Measurements from ENCODE around the gene PAX9. TPM values are rescaled to one million over a fixed set of nuclear protein-coding genes. Genes with fewer than 3 reads are reported as not detected.

PAX9 gene
- total RNA-seq, 4 donors from 2014 or later = 0.26 to 0.98 (median 0.29) TPM; not detected in 1

DNA sequence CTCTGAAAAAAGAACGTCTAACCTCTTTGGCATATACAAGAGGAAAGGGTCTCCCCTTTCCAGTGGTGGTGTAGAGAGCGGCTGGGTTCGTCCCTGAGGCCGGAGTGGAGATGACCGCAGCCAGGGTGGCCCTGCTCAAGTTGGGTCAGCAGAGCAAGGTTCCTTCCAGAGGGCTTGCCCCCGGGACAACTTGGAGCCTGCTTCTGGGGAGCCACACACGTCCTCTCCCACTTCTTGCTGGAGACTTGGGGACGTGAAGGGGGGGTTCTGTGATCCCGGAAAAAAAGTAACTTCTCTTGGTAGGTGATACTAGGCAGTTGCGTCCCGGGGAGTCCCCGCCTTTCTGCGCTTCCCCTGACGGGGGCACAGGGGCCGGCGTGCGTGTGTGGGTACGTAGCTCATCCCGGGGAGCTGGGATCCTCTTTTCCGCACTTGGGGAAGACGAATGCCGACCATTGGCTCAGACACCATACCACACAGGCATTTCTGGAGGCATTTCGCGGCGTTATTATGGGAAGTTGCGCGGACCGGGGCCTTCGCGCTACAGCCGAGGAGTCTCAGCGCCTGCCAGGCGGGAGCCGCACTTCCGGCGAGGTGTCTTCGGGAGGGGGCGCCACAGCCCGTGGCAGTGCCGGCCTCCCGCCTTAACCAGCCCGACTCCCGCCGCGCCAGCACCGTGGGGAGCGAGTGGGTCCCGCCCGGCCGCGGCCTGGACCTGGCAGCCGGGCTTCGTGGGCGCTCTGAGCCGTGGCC, 14.8 kb upstream of the PAX9 start:
- Histone ChIP-seq H3K27ac (no peak overlapping the region), H3K4me3 (no peak overlapping the region), H3K36me3 (no peaks in the 10 kb centered on the region), H3K4me1 (peaks cover 0 to 9% of the 10 kb centered on the region in 2 donors), H3K27me3 (peaks cover 0 to 41% of the 10 kb centered on the region in 2 donors), H3K9me3 (no peaks in the 10 kb centered on the region)
- no peak for DNase-seq
- no peak for TF ChIP-seq POLR2A (IDR thresholded peaks at IDR 0.05)
- TF ChIP-seq, protein P1, sequence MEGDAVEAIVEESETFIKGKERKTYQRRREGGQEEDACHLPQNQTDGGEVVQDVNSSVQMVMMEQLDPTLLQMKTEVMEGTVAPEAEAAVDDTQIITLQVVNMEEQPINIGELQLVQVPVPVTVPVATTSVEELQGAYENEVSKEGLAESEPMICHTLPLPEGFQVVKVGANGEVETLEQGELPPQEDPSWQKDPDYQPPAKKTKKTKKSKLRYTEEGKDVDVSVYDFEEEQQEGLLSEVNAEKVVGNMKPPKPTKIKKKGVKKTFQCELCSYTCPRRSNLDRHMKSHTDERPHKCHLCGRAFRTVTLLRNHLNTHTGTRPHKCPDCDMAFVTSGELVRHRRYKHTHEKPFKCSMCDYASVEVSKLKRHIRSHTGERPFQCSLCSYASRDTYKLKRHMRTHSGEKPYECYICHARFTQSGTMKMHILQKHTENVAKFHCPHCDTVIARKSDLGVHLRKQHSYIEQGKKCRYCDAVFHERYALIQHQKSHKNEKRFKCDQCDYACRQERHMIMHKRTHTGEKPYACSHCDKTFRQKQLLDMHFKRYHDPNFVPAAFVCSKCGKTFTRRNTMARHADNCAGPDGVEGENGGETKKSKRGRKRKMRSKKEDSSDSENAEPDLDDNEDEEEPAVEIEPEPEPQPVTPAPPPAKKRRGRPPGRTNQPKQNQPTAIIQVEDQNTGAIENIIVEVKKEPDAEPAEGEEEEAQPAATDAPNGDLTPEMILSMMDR (IDR thresholded peaks at IDR 0.05) = no peak
- intact Hi-C loops (cut with DNase I; ENCODE audit: low total_unique reads) = no loop called here

DNA sequence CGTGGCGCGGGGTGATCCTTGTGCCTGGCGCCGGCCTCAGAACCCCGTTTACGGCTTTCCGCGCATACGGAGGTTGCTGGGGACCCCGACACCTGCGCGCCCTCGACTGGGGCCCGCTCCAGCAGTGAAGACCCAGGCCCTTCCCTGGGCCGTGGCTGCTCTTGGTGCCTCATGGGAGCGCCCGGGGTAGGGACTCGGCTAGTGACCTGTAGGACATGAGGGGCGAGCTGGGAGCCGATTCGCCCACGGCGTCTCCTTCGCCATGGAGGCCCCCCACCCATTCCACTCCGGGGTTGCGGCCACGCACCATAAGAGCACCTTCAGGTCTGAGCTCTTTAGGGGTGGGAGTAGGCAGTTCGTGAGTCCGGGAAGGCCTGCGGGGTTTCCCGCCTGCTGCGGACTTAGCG, 14.2 kb upstream of the PAX9 start:
- H3K36me3 ChIP-seq = no peaks in the 10 kb centered on the region
- no peaks in the 10 kb centered on the region for H3K9me3 ChIP-seq
- no peak for DNase-seq
- no peak overlapping the region for H3K4me3 ChIP-seq
- H3K27ac ChIP-seq = no peak overlapping the region
- H3K27me3 ChIP-seq = peaks cover 0 to 46% of the 10 kb centered on the region in 2 donors
- peaks cover 0 to 9% of the 10 kb centered on the region in 2 donors for H3K4me1 ChIP-seq
- TF ChIP-seq, protein P1 (IDR thresholded peaks at IDR 0.05) = no peak
- no peak for TF ChIP-seq POLR2A (IDR thresholded peaks at IDR 0.05)
- intact Hi-C loops (cut with DNase I; ENCODE audit: low total_unique reads) = no loop called here

DNA sequence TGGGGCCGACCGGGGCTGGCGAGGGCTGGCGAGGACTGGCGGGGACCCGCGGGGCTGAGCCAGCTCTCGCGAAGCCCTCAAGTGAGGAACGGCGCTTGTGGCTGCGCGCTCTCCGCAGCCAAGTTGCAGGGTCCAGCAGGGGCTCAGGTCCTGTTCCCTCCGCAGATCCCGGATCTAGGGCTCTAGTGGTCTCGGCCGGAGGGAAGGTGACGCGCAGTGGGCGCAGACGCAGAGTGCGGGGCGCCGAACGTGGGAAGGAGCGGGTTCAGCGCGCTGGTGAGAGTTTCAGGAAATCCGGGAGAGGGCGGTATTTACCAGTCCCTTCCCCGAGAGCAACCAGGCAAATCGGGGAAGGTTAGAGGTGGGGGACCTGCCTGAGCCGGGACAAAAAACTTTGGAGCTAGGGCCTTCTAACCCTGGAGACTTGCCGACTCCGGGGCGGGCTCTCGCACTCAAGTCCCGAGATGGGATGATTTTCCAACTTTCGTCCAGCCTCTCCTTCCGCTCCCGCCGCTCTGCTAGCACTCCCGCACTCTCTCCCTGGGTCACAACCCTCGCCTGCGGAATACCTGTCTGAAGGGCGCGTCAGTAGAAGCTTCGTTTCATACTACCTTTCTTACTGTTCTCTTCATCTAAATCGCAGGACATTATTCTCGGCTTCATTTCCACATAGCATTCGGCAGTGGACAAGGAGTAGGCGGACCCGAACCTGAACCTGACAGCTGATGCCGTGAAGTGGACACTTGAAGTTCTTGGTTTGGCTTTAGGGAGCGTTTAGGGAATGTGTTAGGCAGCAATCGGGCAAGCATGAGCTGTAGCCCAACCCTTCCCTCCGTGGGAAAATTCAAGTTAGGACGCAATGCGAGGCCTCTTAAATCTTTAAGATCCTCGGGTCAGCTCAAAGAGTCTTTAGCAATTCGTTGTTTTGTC, 13.6 kb upstream of the PAX9 start:
- H3K9me3 ChIP-seq = no peaks in the 10 kb centered on the region
- no peak overlapping the region for H3K27ac ChIP-seq
- H3K4me1 ChIP-seq = peaks cover 0 to 9% of the 10 kb centered on the region in 2 donors
- H3K27me3 ChIP-seq = peaks cover 0 to 46% of the 10 kb centered on the region in 2 donors
- no peaks in the 10 kb centered on the region for H3K36me3 ChIP-seq
- no peak for DNase-seq
- intact Hi-C loops (cut with DNase I; ENCODE audit: low total_unique reads) = no loop called here
- TF ChIP-seq, protein P1 (IDR thresholded peaks at IDR 0.05) = no peak
- no peak for TF ChIP-seq POLR2A (IDR thresholded peaks at IDR 0.05)
- no peak overlapping the region for H3K4me3 ChIP-seq

DNA sequence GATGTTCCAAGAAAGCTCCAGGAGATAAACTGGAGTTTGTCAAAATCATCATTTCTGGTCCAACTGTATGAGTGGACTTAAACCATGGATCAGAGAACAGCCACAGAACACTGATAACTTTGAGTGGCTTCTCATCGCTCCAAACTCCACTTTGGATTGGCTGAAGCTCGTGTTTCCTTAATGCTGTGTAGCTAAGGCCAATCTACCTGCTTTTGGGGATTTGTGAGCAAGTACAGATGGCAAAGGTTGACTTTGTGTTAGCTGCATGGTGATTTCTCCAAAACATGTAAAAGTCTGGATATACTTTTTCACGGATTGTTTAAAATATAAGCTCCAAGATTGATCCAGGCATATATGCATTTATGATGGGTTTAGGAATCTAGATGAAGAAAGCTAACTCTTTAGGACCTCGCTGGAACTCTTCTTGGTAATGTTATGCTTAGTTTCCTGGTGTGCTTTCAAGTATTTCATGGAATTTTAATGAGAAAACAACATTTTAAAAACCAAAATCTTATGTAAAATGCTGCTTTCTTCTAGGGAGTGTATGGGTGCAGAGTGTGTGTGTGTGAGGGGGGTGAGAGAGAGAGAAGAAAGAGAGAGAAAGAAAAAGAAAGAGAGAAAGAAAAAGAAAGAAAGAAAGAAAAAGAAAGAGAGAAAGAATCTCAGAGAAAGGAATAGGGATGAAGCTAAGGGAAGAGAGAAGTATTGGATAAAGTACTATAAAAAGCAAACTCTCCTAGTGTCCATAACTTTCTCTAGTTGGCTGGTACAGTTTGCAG, 11.6 kb upstream of the PAX9 start:
- Histone ChIP-seq H3K9me3 (no peaks in the 10 kb centered on the region), H3K27ac (no peak overlapping the region), H3K4me3 (no peak overlapping the region), H3K4me1 (peaks cover 0 to 9% of the 10 kb centered on the region in 2 donors), H3K36me3 (no peaks in the 10 kb centered on the region), H3K27me3 (peaks cover 8 to 63% of the 10 kb centered on the region in 2 donors)
- intact Hi-C loops (cut with DNase I; ENCODE audit: low total_unique reads) = no loop called here
- DNase-seq = no peak
- TF ChIP-seq POLR2A (IDR thresholded peaks at IDR 0.05) = no peak
- TF ChIP-seq, protein P1 (IDR thresholded peaks at IDR 0.05) = no peak

Measured in uterus (tissue), 4 donors.